Vagina (tissue), 2 donors: Measurements from ENCODE around the gene ADORA1. TPM values are rescaled to one million over a fixed set of nuclear protein-coding genes. Genes with fewer than 3 reads are reported as not detected.

Source experiments
- DNase-seq, 2 donors: peaks; one replicate each; pipeline ENCODE4 v3.0.0-alpha.2; 2017; ENCODE audit errors: extremely low spot score in 2 of 2
- H3K27ac ChIP-seq: fragments of 200-600 bp; sonication (generic); one replicate; pipeline ENCODE4 v1.5.1; 2019
- H3K27me3 ChIP-seq: fragments of 200-600 bp; sonication (generic); one replicate; pipeline ENCODE4 v1.5.1; 2019
- H3K36me3 ChIP-seq, 2 donors: fragments of 200-600 bp; sonication (generic); one replicate each; pipeline ENCODE4 v1.5.1; 2017 to 2019
- H3K4me1 ChIP-seq: fragments of 200-600 bp; sonication (generic); one replicate; pipeline ENCODE4 v1.5.1; 2019
- H3K4me3 ChIP-seq, 2 donors: fragments of 200-600 bp; sonication (generic); 1 replicate in 1 of 2; 2 replicates in 1 of 2; pipeline ENCODE4 v1.5.1; 2016 to 2019
- H3K9me3 ChIP-seq: fragments of 200-600 bp; sonication (generic); one replicate; pipeline ENCODE4 v1.5.1; 2019
- CTCF ChIP-seq, 3 experiments: fragments of 450-650 bp in 2 of 3; fragments of 200-600 bp in 1 of 3; sonication (generic) in 1 of 3; IDR thresholded peaks; one replicate each; pipeline ENCODE4 v1.5.1; 2017 to 2019; ENCODE audit warnings: antibody characterized with exemption in 3 of 3, mild to moderate bottlenecking in 2 of 3, moderate library complexity in 2 of 3
- POLR2A ChIP-seq, 2 donors: fragments of 450-650 bp; IDR thresholded peaks; one replicate each; pipeline ENCODE4 v1.6.1; 2017; ENCODE audit warnings: antibody characterized with exemption in 2 of 2, mild to moderate bottlenecking in 2 of 2, moderate library complexity in 2 of 2
- POLR2AphosphoS5 ChIP-seq, 2 donors: sonication (generic); formaldehyde crosslinking; IDR thresholded peaks; one replicate each; pipeline ENCODE4 v1.9.0; 2017; ENCODE audit warnings: antibody characterized with exemption in 2 of 2, mild to moderate bottlenecking in 2 of 2, low read depth in 1 of 2; ENCODE audit not compliant: insufficient read depth in 1 of 2
- intact Hi-C: fragments of 100-400 bp; cut with DNase I; formaldehyde crosslinking; loops from one replicate; pipeline ENCODE4 v1.15.1; 2023
- total RNA-seq: library from RNA; depleted of rRNA; stranded (reverse); fragments of >200 nt; gene quantifications from one replicate; pipeline ENCODE4 v1.2.3, GENCODE V29; 2016

Gene ADORA1
- total RNA-seq, 1 donor from 2014 or later = 5.2 TPM

- no peak overlapping the region for H3K27ac ChIP-seq
- no peak for DNase-seq
- no peaks in the 10 kb centered on the region for H3K36me3 ChIP-seq
- intact Hi-C loops = no loop called here
- no peaks in the 10 kb centered on the region for H3K4me1 ChIP-seq
- H3K4me3 ChIP-seq = no peak overlapping the region
- TF ChIP-seq CTCF (IDR thresholded peaks at IDR 0.05) (no peak), POLR2AphosphoS5 (IDR thresholded peaks at IDR 0.05; ENCODE audit: insufficient read depth in 1 of 2, low read depth in 1 of 2) (no peak), POLR2A (IDR thresholded peaks at IDR 0.05) (no peak)
- no peaks in the 10 kb centered on the region for H3K27me3 ChIP-seq
- H3K9me3 ChIP-seq = no peaks in the 10 kb centered on the region
Observed at GRCh38 chr1:203161175-203161574, 33.6 kb downstream of the ADORA1 start.

GRCh38 chr1:203161703-203162102 is 34.2 kb downstream of the ADORA1 start:
- no peaks in the 10 kb centered on the region for H3K27me3 ChIP-seq
- H3K4me1 ChIP-seq = no peaks in the 10 kb centered on the region
- no peak for DNase-seq
- H3K9me3 ChIP-seq = no peaks in the 10 kb centered on the region
- TF ChIP-seq CTCF (IDR thresholded peaks at IDR 0.05) = no peak
- H3K27ac ChIP-seq = no peak overlapping the region
- no peak overlapping the region for H3K4me3 ChIP-seq
- H3K36me3 ChIP-seq = no peaks in the 10 kb centered on the region
- intact Hi-C loops = no loop called here

GRCh38 chr1:203162403-203162802 is 34.9 kb downstream of the ADORA1 start:
- no peak overlapping the region for H3K4me3 ChIP-seq
- TF ChIP-seq POLR2A (IDR thresholded peaks at IDR 0.05) = no peak
- TF ChIP-seq POLR2AphosphoS5 (IDR thresholded peaks at IDR 0.05; ENCODE audit: insufficient read depth in 1 of 2, low read depth in 1 of 2) = no peak
- TF ChIP-seq CTCF (IDR thresholded peaks at IDR 0.05) = no peak
- no peaks in the 10 kb centered on the region for H3K36me3 ChIP-seq
- H3K4me1 ChIP-seq = no peaks in the 10 kb centered on the region
- intact Hi-C loops = no loop called here
- no peak overlapping the region for H3K27ac ChIP-seq
- H3K9me3 ChIP-seq = no peaks in the 10 kb centered on the region
- no peaks in the 10 kb centered on the region for H3K27me3 ChIP-seq
- no peak for DNase-seq

GRCh38 chr1:203163891-203164635 is 36.5 kb downstream of the ADORA1 start:
- no peaks in the 10 kb centered on the region for H3K9me3 ChIP-seq
- DNase-seq = no peak
- H3K27me3 ChIP-seq = no peaks in the 10 kb centered on the region
- no peak overlapping the region for H3K4me3 ChIP-seq
- TF ChIP-seq POLR2AphosphoS5 (IDR thresholded peaks at IDR 0.05; ENCODE audit: insufficient read depth in 1 of 2, low read depth in 1 of 2) (no peak), POLR2A (IDR thresholded peaks at IDR 0.05) (no peak), CTCF (IDR thresholded peaks at IDR 0.05) (no peak)
- H3K27ac ChIP-seq = no peak overlapping the region
- no peaks in the 10 kb centered on the region for H3K4me1 ChIP-seq
- H3K36me3 ChIP-seq = no peaks in the 10 kb centered on the region
- intact Hi-C loops = no loop called here

- Histone ChIP-seq H3K9me3 (no peaks in the 10 kb centered on the region), H3K36me3 (no peaks in the 10 kb centered on the region), H3K27me3 (no peaks in the 10 kb centered on the region), H3K4me1 (no peaks in the 10 kb centered on the region), H3K4me3 (no peak overlapping the region), H3K27ac (no peak overlapping the region)
- TF ChIP-seq CTCF (IDR thresholded peaks at IDR 0.05) (no peak), POLR2AphosphoS5 (IDR thresholded peaks at IDR 0.05; ENCODE audit: insufficient read depth in 1 of 2, low read depth in 1 of 2) (no peak), POLR2A (IDR thresholded peaks at IDR 0.05) (no peak)
- intact Hi-C loops = no loop called here
- DNase-seq = no peak
Observed at GRCh38 chr1:203165101-203165799, 37.7 kb downstream of the ADORA1 start.
